RWPE1 (cell line): ENCODE measurements around the gene BTG4.

ENCODE experiments used
- CTCF ChIA-PET: fragments of 350-600 bp; sonication (Branson Sonifier 250); formaldehyde crosslinking; extraction: SDS; loops from one replicate; lab custom pipeline; 2021; lab: Yijun Ruan, JAX
- POLR2A ChIA-PET: fragments of 400-600 bp; formaldehyde crosslinking; extraction: SDS; loops from one replicate; lab custom pipeline; 2020; ENCODE audit warnings: antibody characterized with exemption; ENCODE audit not compliant: low non-redundant PET; lab: Yijun Ruan, JAX
- DNase-seq: peaks from one replicate; pipeline ENCODE4 v3.0.0; 2012; ENCODE audit warnings: low spot score
- H3K27ac ChIP-seq: fragments of 450-650 bp; 2 replicates; pipeline ENCODE4 v1.5.1; 2017
- CTCF ChIP-seq: fragments of 450-650 bp; conservative IDR thresholded peaks from 2 replicates; pipeline ENCODE4 v1.5.1; 2017; ENCODE audit warnings: low read depth, mild to moderate bottlenecking

Gene BTG4

DNA sequence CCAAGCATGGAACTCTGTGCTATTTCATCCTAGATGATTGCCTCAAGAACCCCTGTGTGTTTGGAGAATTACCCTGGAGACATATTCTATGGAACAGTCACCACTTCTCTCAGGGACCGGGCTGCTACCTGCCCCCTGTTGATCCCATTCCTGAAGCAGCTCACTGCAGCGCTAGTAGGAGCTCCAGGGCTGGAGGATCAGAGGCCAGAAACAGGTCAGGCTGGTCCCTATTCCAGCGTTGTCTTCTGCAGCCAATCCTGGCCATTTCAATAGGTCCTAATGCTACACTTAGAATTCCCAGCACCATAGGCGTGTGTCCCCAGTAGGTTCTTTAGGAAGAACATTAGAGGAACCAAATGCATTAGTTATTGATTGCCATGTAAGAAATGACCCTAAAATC, 48.9 kb downstream of the BTG4 start:
- ChIA-PET POLR2A (no interaction called here), CTCF (interaction anchor here (0.6 to 1.1 kb wide), 2 partner anchors 8 to 539 kb away, joined by 4 to 6 read pairs; no protein-coding TSS in a partner anchor)
- H3K27ac ChIP-seq, result no peak overlapping the region
- TF ChIP-seq CTCF, result no peak
- DNase-seq, result no peak

- TF ChIP-seq CTCF, result no peak
- no peak for DNase-seq
- no peak overlapping the region for H3K27ac ChIP-seq
- POLR2A ChIA-PET, result no interaction called here
- CTCF ChIA-PET, result interaction anchor here (0.5 kb wide), 1 partner anchor 40 kb away, joined by 3 read pairs; no protein-coding TSS in a partner anchor
Measured at GRCh38 chr11:111462329-111462728, 49.9 kb downstream of the BTG4 start.

GRCh38 chr11:111461460-111462235, 50.5 kb downstream of the BTG4 start:
- CTCF ChIA-PET, result interaction anchor here (1.0 kb wide), 1 partner anchor 179 kb away, joined by 3 read pairs; no protein-coding TSS in a partner anchor
- POLR2A ChIA-PET, result no interaction called here
- no peak for DNase-seq
- H3K27ac ChIP-seq, result no peak overlapping the region
- no peak for TF ChIP-seq CTCF

DNA sequence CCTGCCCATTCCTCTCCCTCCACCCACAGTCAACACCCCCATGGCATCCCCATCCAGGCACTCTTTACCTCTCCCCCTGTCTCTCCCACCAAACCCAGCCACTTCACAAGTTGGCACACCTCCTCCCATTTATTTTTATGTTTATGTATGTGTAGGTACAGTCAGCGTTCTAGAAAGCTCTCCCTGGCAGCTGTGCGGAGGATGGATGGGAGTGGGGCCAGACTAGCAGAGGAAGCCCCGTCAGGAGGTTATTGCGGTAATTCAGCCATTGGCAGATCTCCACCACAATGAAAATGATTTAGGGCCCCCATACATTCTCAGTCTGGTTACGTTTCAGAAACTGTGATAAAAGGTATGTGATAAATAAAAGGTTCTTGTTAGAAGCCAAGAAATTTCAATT, 51.3 kb downstream of the BTG4 start:
- DNase-seq, result no peak
- ChIA-PET CTCF (interaction anchor here (1.0 kb wide), 1 partner anchor 178 kb away, joined by 3 read pairs; no protein-coding TSS in a partner anchor), POLR2A (no interaction called here)
- no peak overlapping the region for H3K27ac ChIP-seq
- TF ChIP-seq CTCF, result no peak

GRCh38 chr11:111460340-111460739, 51.8 kb downstream of the BTG4 start:
- no peak overlapping the region for H3K27ac ChIP-seq
- CTCF ChIA-PET, result interaction anchor here (0.7 to 1.2 kb wide), 2 partner anchors 44 to 177 kb away, joined by 6 to 8 read pairs; no protein-coding TSS in a partner anchor
- no peak for TF ChIP-seq CTCF
- POLR2A ChIA-PET, result no interaction called here
- no peak for DNase-seq

DNA sequence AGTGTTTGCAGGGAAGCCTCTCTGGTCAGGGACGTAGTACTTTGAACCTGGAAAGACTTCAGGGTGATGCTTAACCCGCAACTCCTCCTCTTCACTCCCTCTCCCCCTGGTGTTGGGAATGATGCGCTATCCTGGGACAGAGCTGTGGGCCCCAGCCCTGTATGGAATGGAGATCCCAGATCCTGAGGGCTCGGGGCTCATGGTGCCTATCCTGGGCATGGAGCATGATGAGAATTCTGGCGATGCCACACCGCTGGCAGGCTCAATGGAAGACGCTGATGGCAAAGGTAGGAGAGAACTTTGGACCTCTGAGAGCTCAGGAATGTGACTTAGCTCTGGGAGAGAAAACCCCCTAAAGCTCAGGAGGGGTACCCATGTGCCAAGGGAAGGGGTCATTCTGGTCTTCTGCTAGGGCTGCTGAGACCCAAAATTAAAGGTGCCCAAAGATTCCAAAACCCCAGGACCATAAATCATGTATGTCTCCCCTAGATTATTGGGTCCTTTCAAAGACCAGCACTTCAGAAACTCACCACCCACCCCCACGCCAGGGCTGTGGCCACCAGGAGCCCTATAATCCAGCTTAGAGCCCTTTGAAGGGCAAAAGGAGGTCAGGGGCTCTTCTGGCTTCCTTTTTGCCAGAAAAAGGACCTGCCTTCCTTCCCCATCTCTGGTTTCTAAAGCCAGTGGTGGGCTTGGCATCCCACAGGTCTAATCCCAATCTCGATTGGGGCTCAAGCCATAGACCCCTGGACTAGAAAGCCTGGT, 52.5 kb downstream of the BTG4 start:
- TF ChIP-seq CTCF, result no peak
- ChIA-PET CTCF (interaction anchor here (0.7 to 1.2 kb wide), 3 partner anchors 45 to 177 kb away, joined by 5 to 8 read pairs (median 6); no protein-coding TSS in a partner anchor), POLR2A (no interaction called here)
- no peak for DNase-seq
- H3K27ac ChIP-seq, result no peak overlapping the region
